T47D (cell line): ENCODE data around the gene GRB2.
A peak's percentile ranks its signal among the peaks of the same experiment; 100 is the strongest.

Experiments used
- DNase-seq, 2 experiments: peaks; one replicate each; pipeline versions ENCODE4 v3.0.0 to v3.0.0-alpha.2; 2011 to 2012; ENCODE audit warnings: low read depth in 1 of 2, low spot score in 1 of 2
- JUND ChIP-seq: IDR thresholded peaks from 2 replicates; pipeline ENCODE4 v1.6.1; 2012; ENCODE audit warnings: low read depth
- in situ Hi-C: cut with HindIII; loops from 2 replicates; pipeline ENCODE4 v1.10.0; 2016; ENCODE audit warnings: low sequenced_read_pairs, low pct_unique_long_range_greater_than_20kb

GRB2 gene

DNA sequence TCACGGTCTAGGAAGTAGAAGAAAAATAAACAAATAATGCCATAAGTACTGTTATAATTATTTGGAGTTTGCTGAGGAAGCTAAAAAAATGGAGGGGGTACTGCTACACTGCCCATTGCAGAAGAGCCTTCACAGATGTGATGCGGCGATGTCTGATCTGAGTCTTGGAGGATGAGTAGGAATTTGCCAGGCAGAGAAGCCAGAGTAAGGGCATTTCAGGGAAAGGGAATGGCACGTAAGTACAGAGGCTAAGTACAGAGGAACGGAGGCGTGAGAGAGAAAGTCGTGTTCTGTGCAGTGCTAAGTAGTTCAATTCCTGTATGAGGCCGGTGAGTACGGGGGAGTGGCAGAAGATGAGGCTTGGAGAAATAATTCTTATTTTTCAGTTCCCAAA is 741 bp upstream of the GRB2 start:
- no peak for DNase-seq
- in situ Hi-C loops = no loop called here
- TF ChIP-seq JUND = no peak

DNA sequence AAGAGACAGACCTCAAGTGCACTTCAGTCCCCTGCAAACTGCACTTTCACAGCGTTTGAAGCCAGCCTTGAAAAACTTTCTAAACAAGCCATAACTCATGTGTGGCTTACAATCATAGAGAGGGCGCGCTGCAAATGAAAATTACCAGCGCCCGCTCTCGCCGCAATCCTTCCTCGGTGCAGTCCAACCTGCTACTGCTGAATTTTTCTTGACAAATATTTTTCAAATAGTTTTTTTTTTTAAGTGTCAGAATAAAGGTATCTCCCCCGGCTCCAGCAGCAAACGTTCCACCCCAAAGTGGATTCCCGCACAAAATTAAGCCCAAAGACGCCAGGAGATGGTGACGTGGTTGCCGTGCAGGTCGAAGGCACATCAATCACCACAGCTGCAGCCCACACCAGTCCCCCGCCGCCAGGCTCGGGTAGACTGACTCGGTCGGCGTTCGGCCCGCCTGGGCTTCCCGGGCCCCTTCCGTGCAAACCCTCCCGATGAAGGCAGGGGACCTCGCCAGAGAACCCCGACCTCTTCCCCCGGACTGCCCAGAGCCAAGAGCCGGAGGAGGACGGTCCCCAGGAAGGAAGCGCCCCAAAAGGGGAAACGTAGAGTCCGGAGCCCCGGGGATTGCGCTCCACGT is 630 bp downstream of the GRB2 start:
- no peak for TF ChIP-seq JUND
- in situ Hi-C loops = no loop called here
- DNase-seq = peak in 1 of 2 experiments; percentile 50

DNA sequence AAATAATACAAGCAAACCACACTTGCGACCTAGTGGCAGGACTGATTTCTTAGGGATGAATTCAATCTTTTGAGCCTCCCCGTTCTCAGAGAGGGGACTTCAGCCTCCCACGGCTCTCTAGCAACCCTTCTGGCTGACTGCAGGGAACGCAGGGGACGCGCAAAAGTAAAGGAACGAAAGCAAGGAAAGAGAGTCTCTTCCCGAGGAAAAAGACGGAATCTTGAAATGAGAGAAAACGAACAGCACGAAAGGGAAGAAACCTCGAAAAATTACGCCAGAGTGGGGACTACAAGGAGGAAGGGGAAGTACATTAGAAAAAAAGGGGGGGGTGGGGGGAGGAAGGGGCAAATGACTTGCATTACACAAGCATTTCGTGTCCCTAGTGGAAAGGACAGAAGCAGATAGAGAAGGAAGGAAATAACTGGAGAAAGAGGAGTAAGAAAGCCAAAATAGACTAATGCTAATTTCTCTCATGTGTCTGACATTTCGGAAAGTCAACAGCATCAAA is 1.2 kb downstream of the GRB2 start:
- DNase-seq = peak; percentile 66 to 88
- no peak for TF ChIP-seq JUND
- in situ Hi-C loops = no loop called here

DNA sequence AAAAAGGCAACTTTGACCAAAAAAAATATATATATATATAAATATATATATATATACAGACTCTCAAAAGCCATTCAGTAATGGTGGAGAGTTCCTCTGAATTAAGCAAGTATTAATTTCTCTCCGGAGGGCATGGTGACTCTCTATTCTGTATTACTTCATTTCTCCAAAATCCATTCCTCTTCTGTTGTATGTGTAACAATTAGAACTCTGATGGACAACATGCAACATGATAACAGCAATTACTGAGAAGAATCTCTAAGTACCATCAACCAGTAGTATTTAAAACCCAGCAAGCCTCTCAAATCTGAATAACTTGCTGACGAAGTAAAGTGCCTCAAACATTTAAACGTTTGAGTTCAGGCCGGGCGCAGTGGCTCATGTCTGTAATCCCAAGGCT is 2.3 kb downstream of the GRB2 start:
- in situ Hi-C loops = no loop called here
- DNase-seq = no peak

DNA sequence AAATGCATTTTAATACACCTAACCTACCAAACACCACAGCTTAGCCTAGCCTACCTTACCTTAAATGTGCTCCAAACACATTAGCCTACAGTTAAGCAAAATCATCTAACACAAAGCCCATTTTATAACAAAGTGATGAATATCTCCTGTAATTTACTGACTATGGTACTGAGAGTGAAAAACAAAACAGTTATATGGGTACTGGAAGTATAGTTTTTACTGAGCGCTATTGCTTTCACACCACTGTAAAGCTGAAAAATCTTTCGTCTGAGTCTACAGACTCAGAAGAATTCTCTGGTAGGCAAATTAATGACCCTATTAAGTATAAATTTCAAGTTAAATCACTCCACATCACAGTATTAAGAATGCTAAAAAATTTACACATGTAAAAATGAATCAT is 3.5 kb downstream of the GRB2 start:
- no peak for TF ChIP-seq JUND
- DNase-seq = no peak
- in situ Hi-C loops = no loop called here

More for the DNA sequence above, 2.3 kb downstream of the GRB2 start:
- TF ChIP-seq JUND = no peak

DNA sequence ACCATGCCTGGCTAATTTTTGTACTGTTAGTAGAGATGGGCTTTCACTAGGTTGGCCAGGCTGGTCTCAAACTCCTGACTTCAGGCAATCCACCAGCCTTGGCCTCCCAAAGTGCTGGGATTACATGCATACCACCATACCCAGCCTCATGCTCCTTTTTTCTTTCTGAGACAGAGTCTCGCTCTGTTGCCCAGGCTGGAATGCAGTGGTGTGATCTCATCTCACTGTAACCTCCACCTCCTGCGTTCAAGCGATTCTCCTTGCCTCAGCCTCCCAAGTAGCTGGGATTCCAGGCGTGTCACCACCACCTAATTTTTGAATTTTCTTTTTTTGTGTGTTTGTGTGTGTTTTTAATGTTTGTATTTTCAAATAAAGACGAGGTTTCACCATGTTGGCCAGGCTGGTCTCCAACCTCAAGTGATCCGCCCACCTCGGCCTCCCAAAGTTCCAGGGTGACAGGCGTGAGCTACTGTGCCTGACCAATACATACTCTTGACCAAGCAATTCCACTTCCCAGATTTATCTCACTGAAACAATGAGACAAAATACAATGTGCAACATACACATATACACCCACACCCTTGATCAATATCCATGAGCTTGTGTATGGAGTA is 5.0 kb downstream of the GRB2 start:
- no peak for DNase-seq
- in situ Hi-C loops = no loop called here
- TF ChIP-seq JUND = no peak

DNA sequence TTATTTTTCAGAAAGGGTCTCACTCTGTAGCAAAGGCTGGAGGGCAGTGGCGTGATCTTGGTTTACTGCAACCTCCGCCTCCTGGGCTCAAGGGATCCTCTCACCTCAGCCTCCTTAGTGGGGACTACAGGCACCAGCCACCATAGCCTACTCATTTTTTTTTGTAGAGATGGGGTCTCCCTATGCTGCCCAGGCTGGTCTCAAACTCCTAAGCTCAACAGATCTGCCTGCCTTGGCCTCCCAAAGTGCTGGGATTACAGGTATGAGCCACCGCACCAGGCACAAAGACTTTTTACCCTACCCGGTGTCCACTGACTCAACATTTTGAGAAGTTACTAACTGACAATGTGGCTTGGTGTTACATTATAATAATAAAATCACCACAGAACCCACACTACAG is 7.2 kb downstream of the GRB2 start:
- DNase-seq = no peak
- TF ChIP-seq JUND = no peak
- in situ Hi-C loops = no loop called here

DNA sequence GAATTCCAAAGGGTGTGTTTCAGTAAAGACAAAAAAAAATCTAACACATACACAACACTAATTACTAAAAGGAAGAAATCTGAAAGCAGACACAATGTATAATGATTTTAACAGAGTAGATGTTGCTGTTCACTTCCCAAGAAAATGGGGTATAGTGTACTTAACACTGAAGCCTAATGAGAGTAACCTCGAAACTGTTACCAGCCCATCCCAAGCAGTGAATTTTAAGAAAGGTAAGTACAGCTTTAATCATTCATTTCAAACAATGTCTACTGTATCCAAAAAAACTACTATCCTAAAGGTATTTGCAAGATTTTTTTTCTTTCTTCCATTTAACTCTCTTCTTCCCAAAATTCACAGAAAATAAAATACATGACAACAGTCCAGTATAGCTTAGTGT is 8.3 kb downstream of the GRB2 start:
- in situ Hi-C loops = no loop called here
- DNase-seq = no peak
- TF ChIP-seq JUND = no peak

DNA sequence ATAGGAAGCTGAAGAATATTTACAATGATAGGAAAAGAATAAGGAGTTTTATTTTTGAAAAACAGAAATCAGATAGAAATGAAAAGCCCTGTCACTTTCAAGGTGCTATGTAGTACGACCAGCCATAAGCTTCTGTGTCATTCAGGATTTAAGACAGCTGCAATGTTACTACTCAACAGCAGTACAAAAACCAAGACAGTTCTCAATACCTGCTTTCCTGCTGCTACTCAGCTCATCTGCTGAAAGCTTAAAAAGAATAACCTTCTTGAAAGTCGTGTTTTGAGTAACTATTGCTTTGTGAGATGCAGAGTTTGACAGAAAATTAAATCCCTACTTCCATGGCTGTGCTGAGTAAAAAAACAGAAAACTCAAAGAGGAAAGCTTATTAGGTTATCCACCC is 8.7 kb downstream of the GRB2 start:
- TF ChIP-seq JUND = no peak
- in situ Hi-C loops = no loop called here
- no peak for DNase-seq

DNA sequence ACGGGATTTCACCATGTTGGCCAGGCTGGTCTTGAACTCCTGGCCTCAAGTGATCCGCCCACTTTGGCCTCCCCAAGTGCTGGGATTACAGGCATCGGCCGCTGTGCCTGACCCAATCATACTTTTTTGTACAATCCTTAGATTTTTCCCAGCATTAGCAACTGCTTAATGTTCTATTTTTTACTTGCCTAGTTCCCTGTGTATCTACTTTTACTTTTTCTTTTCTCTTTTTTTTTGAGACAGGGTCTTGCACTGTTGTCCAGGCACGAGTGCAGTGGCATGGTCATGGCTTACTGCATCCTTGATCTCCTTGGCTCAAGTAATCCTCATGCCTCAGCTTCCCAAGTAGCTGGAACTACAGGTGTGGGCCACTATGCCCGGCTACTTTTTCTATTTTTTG is 9.5 kb downstream of the GRB2 start:
- no peak for TF ChIP-seq JUND
- in situ Hi-C loops = no loop called here
- no peak for DNase-seq

DNA sequence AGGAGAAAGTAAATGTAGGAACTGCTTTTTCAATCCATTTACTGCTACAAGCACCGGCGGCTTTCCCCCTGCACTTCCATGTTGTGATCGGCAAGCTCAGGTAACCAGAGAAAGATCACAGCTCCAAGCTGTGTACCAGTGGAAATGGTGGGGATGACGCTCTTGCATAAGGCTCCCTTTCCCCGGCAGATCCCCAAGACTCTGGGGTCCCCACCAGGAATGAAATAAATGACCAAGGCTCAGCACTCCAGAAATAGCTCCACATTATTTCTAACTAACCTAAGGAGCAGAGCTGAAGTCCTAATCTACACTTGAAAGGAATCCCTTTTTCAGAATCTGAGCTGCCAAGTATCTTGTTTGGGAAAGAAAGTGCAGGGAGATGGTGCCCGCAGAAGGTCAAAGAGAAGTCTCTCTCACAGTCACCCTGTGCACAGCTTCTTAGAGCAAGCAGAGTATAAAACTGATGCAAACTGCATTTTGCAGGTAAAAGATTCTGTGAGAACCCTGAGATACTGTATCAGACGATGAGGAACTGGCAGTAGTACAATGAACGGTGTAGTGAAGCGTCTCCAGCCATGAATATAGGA is 11.1 kb downstream of the GRB2 start:
- in situ Hi-C loops = no loop called here
- no peak for DNase-seq

DNA sequence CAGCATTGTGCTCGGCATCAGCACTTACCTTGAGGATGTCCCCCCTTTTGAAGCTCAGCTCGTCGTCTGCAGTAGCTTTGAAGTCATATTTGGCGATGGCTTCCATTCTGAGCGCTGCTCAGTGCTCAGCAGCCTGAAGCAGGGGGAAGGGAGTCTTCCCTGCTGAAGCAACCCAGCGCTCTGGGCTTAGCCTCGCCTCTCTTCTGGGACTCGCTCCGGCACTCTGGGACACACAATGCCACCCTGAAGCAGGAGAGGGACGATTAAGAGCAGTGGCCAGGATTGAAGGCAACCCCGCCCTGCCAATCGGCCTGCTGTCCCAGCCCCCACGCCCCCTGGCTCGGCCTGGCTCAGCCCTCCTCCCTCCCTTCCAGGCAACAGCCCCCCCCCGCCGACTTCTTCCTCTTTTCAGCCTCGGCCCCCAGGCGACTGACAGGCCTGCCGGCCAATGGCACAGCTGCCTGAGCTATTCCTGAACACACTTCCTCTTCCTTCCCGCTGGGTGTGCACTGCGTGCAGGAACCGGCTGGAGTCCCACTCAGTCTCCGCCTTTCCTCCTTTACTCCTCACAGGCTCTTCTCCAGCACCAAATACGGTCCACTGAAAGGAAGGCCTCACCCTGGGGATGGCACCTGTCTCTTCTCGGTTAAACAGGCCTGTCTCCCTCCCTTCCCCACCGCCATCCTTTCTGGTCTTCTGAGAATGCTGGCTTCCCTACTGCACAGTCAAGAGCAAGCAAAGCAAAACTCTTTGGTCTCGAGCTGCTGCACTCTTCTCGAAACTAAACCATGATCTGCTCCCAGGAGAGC is 11.8 kb downstream of the GRB2 start:
- DNase-seq = peak; percentile 89 to 99
- no peak for TF ChIP-seq JUND
- in situ Hi-C loops = no loop called here

More for the DNA sequence above, 11.1 kb downstream of the GRB2 start:
- TF ChIP-seq JUND = 0 out of 2 replicates have a peak, but pooled peaks have one; percentile 11

DNA sequence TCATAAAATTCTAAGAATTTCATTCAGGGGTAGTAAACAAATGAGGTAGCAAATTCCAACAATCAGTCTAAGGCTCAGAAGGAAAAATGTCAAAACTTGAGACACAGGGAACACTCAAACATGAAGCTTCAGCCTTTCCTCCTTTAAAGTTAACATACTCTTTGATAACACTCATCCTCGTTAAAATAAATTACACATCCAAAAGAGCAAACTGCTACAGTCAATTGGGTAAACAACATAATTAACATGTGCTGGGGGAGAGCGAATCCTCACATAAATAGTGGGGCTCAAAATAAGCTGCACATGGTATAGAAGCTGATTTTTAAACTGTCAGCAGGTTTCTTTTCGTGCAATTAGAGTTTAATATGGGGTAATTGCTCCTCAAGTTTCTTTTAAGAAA is 12.9 kb downstream of the GRB2 start:
- TF ChIP-seq JUND = no peak
- DNase-seq = no peak
- in situ Hi-C loops = no loop called here
